Suprapubic skin (tissue), 4 donors: ENCODE measurements around the gene CFD. TPM values are rescaled to one million over a fixed set of nuclear protein-coding genes. Genes with fewer than 3 reads are reported as not detected.

ENCODE experiments used
- DNase-seq, 2 donors: peaks; one replicate each; pipeline ENCODE4 v3.0.0-alpha.2; 2019; ENCODE audit warnings: low spot score in 2 of 2
- H3K27ac ChIP-seq: fragments of 200-600 bp; sonication (generic); one replicate; pipeline ENCODE4 v1.5.1; 2019
- H3K27me3 ChIP-seq: fragments of 200-600 bp; sonication (generic); one replicate; pipeline ENCODE4 v1.5.1; 2019
- H3K36me3 ChIP-seq: fragments of 200-600 bp; sonication (generic); one replicate; pipeline ENCODE4 v1.5.1; 2019
- H3K4me1 ChIP-seq: fragments of 200-600 bp; sonication (generic); one replicate; pipeline ENCODE4 v1.5.1; 2019
- H3K4me3 ChIP-seq: fragments of 200-600 bp; sonication (generic); one replicate; pipeline ENCODE4 v1.5.1; 2019; ENCODE audit warnings: mild to moderate bottlenecking
- H3K9me3 ChIP-seq: fragments of 200-600 bp; sonication (generic); one replicate; pipeline ENCODE4 v1.5.1; 2019
- CTCF ChIP-seq, 2 donors: fragments of 200-600 bp in 1 of 2; fragments of 450-650 bp in 1 of 2; sonication (generic) in 1 of 2; IDR thresholded peaks; one replicate each; pipeline ENCODE4 v1.5.1; 2016 to 2019; ENCODE audit warnings: antibody characterized with exemption in 2 of 2, mild to moderate bottlenecking in 1 of 2, moderate library complexity in 1 of 2
- EP300 ChIP-seq: sonication (generic); formaldehyde crosslinking; IDR thresholded peaks from one replicate; pipeline ENCODE4 v1.6.1; 2017; ENCODE audit warnings: antibody characterized with exemption
- POLR2A ChIP-seq, 2 donors: fragments of 450-650 bp; IDR thresholded peaks; one replicate each; pipeline ENCODE4 v1.6.1; 2017; ENCODE audit warnings: antibody characterized with exemption in 2 of 2, mild to moderate bottlenecking in 2 of 2, moderate library complexity in 2 of 2
- POLR2AphosphoS5 ChIP-seq, 3 donors: sonication (generic); formaldehyde crosslinking; IDR thresholded peaks; one replicate each; pipeline ENCODE4 v1.6.1; 2017; ENCODE audit warnings: antibody characterized with exemption in 3 of 3
- WGBS: methylation state at CpG from one replicate; pipeline ENCODE4 v1.1.5; 2018; 5-methylcytosine and 5-hydroxymethylcytosine counted together
- total RNA-seq, 4 donors: library from RNA; depleted of rRNA; stranded (reverse); fragments of >200 nt; gene quantifications; one replicate each; pipeline ENCODE4 v1.1.0, GENCODE V29; 2016

The CFD gene
- total RNA-seq, 4 donors from 2014 or later: 195 to 332 (median 294) TPM

GRCh38 chr19:897442-898039 is 38.1 kb downstream of the CFD start:
- no peaks in the 10 kb centered on the region for H3K27me3 ChIP-seq
- peaks cover 21% of the 10 kb centered on the region for H3K36me3 ChIP-seq
- 90% methylated on average over 16 of the region's 26 CpGs for WGBS
- TF ChIP-seq EP300 (no peak), POLR2AphosphoS5 (IDR thresholded peaks at IDR 0.05) (no peak), CTCF (IDR thresholded peaks at IDR 0.05) (no peak), POLR2A (IDR thresholded peaks at IDR 0.05) (no peak)
- H3K4me1 ChIP-seq: peaks cover 9% of the 10 kb centered on the region
- no peak overlapping the region for H3K4me3 ChIP-seq
- DNase-seq: no peak
- H3K9me3 ChIP-seq: no peaks in the 10 kb centered on the region
- H3K27ac ChIP-seq: no peak overlapping the region

GRCh38 chr19:898663-899062 is 39.2 kb downstream of the CFD start:
- 89% methylated on average over 8 of the region's 20 CpGs for WGBS
- Histone ChIP-seq H3K27ac (no peak overlapping the region), H3K27me3 (no peaks in the 10 kb centered on the region), H3K4me1 (peaks cover 7% of the 10 kb centered on the region), H3K36me3 (peaks cover 21% of the 10 kb centered on the region), H3K4me3 (no peak overlapping the region), H3K9me3 (no peaks in the 10 kb centered on the region)
- no peak for DNase-seq
- TF ChIP-seq CTCF (IDR thresholded peaks at IDR 0.05) (no peak), POLR2A (IDR thresholded peaks at IDR 0.05) (no peak), EP300 (no peak), POLR2AphosphoS5 (IDR thresholded peaks at IDR 0.05) (no peak)

- H3K9me3 ChIP-seq: no peaks in the 10 kb centered on the region
- WGBS: 94% methylated on average over 17 of the region's 32 CpGs
- no peak for TF ChIP-seq CTCF (IDR thresholded peaks at IDR 0.05)
- no peak for TF ChIP-seq EP300
- TF ChIP-seq POLR2AphosphoS5 (IDR thresholded peaks at IDR 0.05): no peak
- TF ChIP-seq POLR2A (IDR thresholded peaks at IDR 0.05): no peak
These were observed 40.0 kb downstream of the CFD start for GRCh38 chr19:899336-900042.

GRCh38 chr19:900043-900301 is 40.5 kb downstream of the CFD start:
- no peak for DNase-seq
- whole genome bisulfite sequencing: 80% methylated on average over 6 of the region's 15 CpGs
- Histone ChIP-seq H3K4me3 (no peak overlapping the region), H3K27ac (no peak overlapping the region), H3K4me1 (peaks cover 4% of the 10 kb centered on the region), H3K36me3 (peaks cover 21% of the 10 kb centered on the region), H3K27me3 (no peaks in the 10 kb centered on the region), H3K9me3 (no peaks in the 10 kb centered on the region)
- TF ChIP-seq POLR2AphosphoS5 (IDR thresholded peaks at IDR 0.05) (no peak), POLR2A (IDR thresholded peaks at IDR 0.05) (no peak), CTCF (IDR thresholded peaks at IDR 0.05) (no peak), EP300 (no peak)

More at GRCh38 chr19:899336-900042, 40.0 kb downstream of the CFD start:
- Histone ChIP-seq H3K4me1 (peaks cover 4% of the 10 kb centered on the region), H3K4me3 (no peak overlapping the region), H3K27me3 (no peaks in the 10 kb centered on the region), H3K36me3 (peaks cover 21% of the 10 kb centered on the region), H3K27ac (no peak overlapping the region)
- DNase-seq: no peak

GRCh38 chr19:900302-901111 is 41.0 kb downstream of the CFD start:
- Histone ChIP-seq H3K36me3 (peaks cover 21% of the 10 kb centered on the region), H3K27ac (no peak overlapping the region), H3K9me3 (no peaks in the 10 kb centered on the region), H3K27me3 (no peaks in the 10 kb centered on the region), H3K4me1 (peaks cover 4% of the 10 kb centered on the region), H3K4me3 (no peak overlapping the region)
- no peak for DNase-seq
- 80% methylated on average over 19 of the region's 30 CpGs for WGBS
- no peak for TF ChIP-seq EP300
- TF ChIP-seq POLR2A (IDR thresholded peaks at IDR 0.05): no peak
